Measurements from ENCODE around the gene DERA. TPM values are rescaled to one million over a fixed set of nuclear protein-coding genes. Genes with fewer than 3 reads are reported as not detected.

The DERA gene
- total RNA-seq, 1 experiment from 2014 or later, result 67.6 TPM

GRCh38 chr12:15971211-15971610, 60.1 kb downstream of the DERA start:
- intact Hi-C loops (cut with micrococcal nuclease; ENCODE audit: unreplicated experiment), result loop anchor here (10.0 kb wide), 1 partner anchor 436 kb away; no protein-coding TSS in a partner anchor
- Histone ChIP-seq H3K79me2 (ENCODE audit: low read depth) (no peaks in the 10 kb centered on the region), H3K4me3 (no peak overlapping the region), H3K9me2 (ENCODE audit: insufficient read depth) (no peaks in the 10 kb centered on the region), H3K4me2 (no peak overlapping the region), H3F3A (ENCODE audit: insufficient read depth, low read depth) (no peaks in the 10 kb centered on the region), H4K20me1 (ENCODE audit: insufficient read depth) (no peaks in the 10 kb centered on the region), H3K27ac (no peak overlapping the region), H3K27me3 (ENCODE audit: insufficient read depth, low read depth) (no peaks in the 10 kb centered on the region), H3K9me3 (ENCODE audit: insufficient read depth, low read depth) (no peaks in the 10 kb centered on the region), H3K4me1 (replicated peaks; ENCODE audit: insufficient read depth) (no peaks in the 10 kb centered on the region), H2AFZ (no peak overlapping the region), H3K36me3 (ENCODE audit: low read depth) (0 out of 2 replicates have a peak, but pooled peaks cover 14% of the 10 kb centered on the region)
- ChIA-PET POLR2A (ENCODE audit: unreplicated experiment) (no interaction called here), CTCF (no interaction called here)
- BruUV-seq (replicated peaks), result no TSS peak
- TF ChIP-seq, protein P1, sequence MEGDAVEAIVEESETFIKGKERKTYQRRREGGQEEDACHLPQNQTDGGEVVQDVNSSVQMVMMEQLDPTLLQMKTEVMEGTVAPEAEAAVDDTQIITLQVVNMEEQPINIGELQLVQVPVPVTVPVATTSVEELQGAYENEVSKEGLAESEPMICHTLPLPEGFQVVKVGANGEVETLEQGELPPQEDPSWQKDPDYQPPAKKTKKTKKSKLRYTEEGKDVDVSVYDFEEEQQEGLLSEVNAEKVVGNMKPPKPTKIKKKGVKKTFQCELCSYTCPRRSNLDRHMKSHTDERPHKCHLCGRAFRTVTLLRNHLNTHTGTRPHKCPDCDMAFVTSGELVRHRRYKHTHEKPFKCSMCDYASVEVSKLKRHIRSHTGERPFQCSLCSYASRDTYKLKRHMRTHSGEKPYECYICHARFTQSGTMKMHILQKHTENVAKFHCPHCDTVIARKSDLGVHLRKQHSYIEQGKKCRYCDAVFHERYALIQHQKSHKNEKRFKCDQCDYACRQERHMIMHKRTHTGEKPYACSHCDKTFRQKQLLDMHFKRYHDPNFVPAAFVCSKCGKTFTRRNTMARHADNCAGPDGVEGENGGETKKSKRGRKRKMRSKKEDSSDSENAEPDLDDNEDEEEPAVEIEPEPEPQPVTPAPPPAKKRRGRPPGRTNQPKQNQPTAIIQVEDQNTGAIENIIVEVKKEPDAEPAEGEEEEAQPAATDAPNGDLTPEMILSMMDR (conservative IDR thresholded peaks at IDR 0.05), result no peak
- no peak for TF ChIP-seq EZH2 (IDR thresholded peaks at IDR 0.05; ENCODE audit: low read depth)
- no peak for DNase-seq

- TF ChIP-seq, protein P1 (conservative IDR thresholded peaks at IDR 0.05), result no peak
- no peak for TF ChIP-seq EZH2 (IDR thresholded peaks at IDR 0.05; ENCODE audit: low read depth)
- BruUV-seq (replicated peaks), result no TSS peak
- no peak for DNase-seq
These were observed 61.8 kb downstream of the DERA start for GRCh38 chr12:15972894-15973293.

DNA sequence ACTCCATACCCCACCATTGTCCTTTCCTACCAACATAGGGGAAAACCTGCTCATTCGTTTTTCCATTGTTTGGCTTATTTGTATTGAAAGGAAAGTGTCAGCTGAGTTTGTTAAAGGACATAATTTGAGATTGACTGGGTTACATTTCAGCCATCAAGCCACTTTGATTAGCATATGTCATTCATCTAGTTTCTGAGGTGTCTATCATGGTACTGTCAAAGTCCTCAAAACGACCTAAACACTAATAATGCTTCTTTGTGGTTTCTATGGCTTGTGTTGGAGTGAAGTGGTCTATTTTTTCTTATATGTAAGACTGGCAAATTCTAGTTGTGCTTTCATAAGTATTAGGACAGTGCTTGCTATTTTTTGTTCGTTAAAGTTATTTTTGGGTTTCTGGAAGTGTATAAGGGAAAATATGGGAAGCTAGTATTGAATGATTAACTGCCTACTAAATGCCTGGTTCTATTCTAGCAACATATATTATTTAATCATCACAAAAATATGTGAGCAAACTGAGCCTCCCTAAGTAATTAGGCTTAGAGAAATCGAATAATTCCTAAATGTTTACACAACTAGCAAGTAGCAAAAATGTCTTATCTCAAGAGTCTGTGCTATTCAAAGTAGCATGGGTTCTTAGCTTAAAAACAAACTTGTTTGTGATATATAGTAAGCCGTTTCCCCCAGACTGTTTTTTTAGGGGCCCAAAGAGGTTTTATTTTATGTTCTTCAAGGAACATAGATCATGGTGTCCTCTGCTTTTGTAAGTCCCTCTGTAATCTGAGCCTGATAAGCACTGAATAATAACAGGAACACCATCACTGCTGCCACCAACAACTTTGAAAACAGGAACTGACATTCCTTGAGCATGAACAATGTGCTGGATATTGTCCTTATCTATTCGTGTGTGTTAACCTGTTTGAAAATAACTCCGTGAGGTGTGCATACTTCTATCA, 67.1 kb downstream of the DERA start:
- H3K79me2 ChIP-seq (ENCODE audit: low read depth), result no peaks in the 10 kb centered on the region
- DNase-seq, result peak; percentile 58 to 94
- no peaks in the 10 kb centered on the region for H3K9me3 ChIP-seq (ENCODE audit: insufficient read depth, low read depth)
- TF ChIP-seq, protein P1 (conservative IDR thresholded peaks at IDR 0.05), result no peak
- no peak for TF ChIP-seq EZH2 (IDR thresholded peaks at IDR 0.05; ENCODE audit: low read depth)
- no peaks in the 10 kb centered on the region for H3K27me3 ChIP-seq (ENCODE audit: insufficient read depth, low read depth)
- no peak overlapping the region for H2AFZ ChIP-seq
- intact Hi-C loops (cut with micrococcal nuclease; ENCODE audit: unreplicated experiment), result loop anchor here (2.0 to 10.0 kb wide), 5 partner anchors 21 to 443 kb away; partner anchors contain the start of gene DERA
- peak overlapping the region; percentile 84 for H3K27ac ChIP-seq
- no peak overlapping the region; the same call in 1 of the 2 replicates for H3K4me3 ChIP-seq
- CTCF ChIA-PET, result interaction anchor here (0.5 to 0.8 kb wide), 2 partner anchors 15 to 770 kb away, joined by 3 to 5 read pairs; no protein-coding TSS in a partner anchor
- no TSS peak for BruUV-seq (replicated peaks)
- peaks cover 27% of the 10 kb centered on the region for H3F3A ChIP-seq (ENCODE audit: insufficient read depth, low read depth)
- no peaks in the 10 kb centered on the region for H4K20me1 ChIP-seq (ENCODE audit: insufficient read depth)
- peak overlapping the region; percentile 60 for H3K4me2 ChIP-seq
- peaks cover 36% of the 10 kb centered on the region for H3K4me1 ChIP-seq (replicated peaks; ENCODE audit: insufficient read depth)
- peaks cover 5% of the 10 kb centered on the region; the same call in 1 of the 2 replicates for H3K36me3 ChIP-seq (ENCODE audit: low read depth)
- POLR2A ChIA-PET (ENCODE audit: unreplicated experiment), result interaction anchor here (0.7 kb wide), 1 partner anchor 15 kb away, joined by 3 read pairs; no protein-coding TSS in a partner anchor
- no peaks in the 10 kb centered on the region for H3K9me2 ChIP-seq (ENCODE audit: insufficient read depth)

More at GRCh38 chr12:15972894-15973293, 61.8 kb downstream of the DERA start:
- Histone ChIP-seq H3K79me2 (ENCODE audit: low read depth) (no peaks in the 10 kb centered on the region), H3K9me3 (ENCODE audit: insufficient read depth, low read depth) (no peaks in the 10 kb centered on the region), H3K4me3 (no peak overlapping the region), H3K27ac (no peak overlapping the region), H3K36me3 (ENCODE audit: low read depth) (0 out of 2 replicates have a peak, but pooled peaks cover 14% of the 10 kb centered on the region), H2AFZ (no peak overlapping the region), H3K4me1 (replicated peaks; ENCODE audit: insufficient read depth) (peaks cover 9% of the 10 kb centered on the region), H3K27me3 (ENCODE audit: insufficient read depth, low read depth) (no peaks in the 10 kb centered on the region), H3K9me2 (ENCODE audit: insufficient read depth) (no peaks in the 10 kb centered on the region), H4K20me1 (ENCODE audit: insufficient read depth) (no peaks in the 10 kb centered on the region), H3F3A (ENCODE audit: insufficient read depth, low read depth) (peaks cover 4% of the 10 kb centered on the region; the same call in 1 of the 2 replicates), H3K4me2 (no peak overlapping the region)
- intact Hi-C loops (cut with micrococcal nuclease; ENCODE audit: unreplicated experiment), result loop anchor here (10.0 kb wide), 1 partner anchor 438 kb away; no protein-coding TSS in a partner anchor
- ChIA-PET POLR2A (ENCODE audit: unreplicated experiment) (no interaction called here), CTCF (no interaction called here)
